Stomach (tissue), 4 donors: ENCODE results near the gene CRAMP1.

Source experiments
- CTCF ChIP-seq, 7 experiments: fragments of 450-650 bp in 4 of 7; fragments of 200-600 bp in 3 of 7; sonication (generic) in 3 of 7; IDR thresholded peaks; one replicate each; pipeline ENCODE4 v1.5.1; 2016 to 2019; ENCODE audit warnings: antibody characterized with exemption in 7 of 7, control low read depth in 2 of 7, mild to moderate bottlenecking in 1 of 7
- EP300 ChIP-seq: sonication (generic); formaldehyde crosslinking; IDR thresholded peaks from one replicate; pipeline ENCODE4 v1.6.1; 2017; ENCODE audit warnings: antibody characterized with exemption
- POLR2A ChIP-seq, 4 donors: fragments of 450-650 bp; IDR thresholded peaks; one replicate each; pipeline ENCODE4 v1.6.1; 2016; ENCODE audit warnings: antibody characterized with exemption in 4 of 4, control low read depth in 2 of 4, mild to moderate bottlenecking in 1 of 4, moderate library complexity in 1 of 4
- POLR2AphosphoS5 ChIP-seq, 3 donors: sonication (generic); formaldehyde crosslinking; IDR thresholded peaks; one replicate each; pipeline ENCODE4 v1.6.1; 2016; ENCODE audit warnings: antibody characterized with exemption in 3 of 3

- no peak for TF ChIP-seq CTCF (IDR thresholded peaks at IDR 0.05)
- TF ChIP-seq POLR2AphosphoS5 (IDR thresholded peaks at IDR 0.05), result no peak
- TF ChIP-seq POLR2A (IDR thresholded peaks at IDR 0.05), result no peak
- no peak for TF ChIP-seq EP300
These were observed 103.1 kb downstream of the CRAMP1 start for GRCh38 chr16:1715220-1715619.
